Adrenal gland (tissue), 5 donors: ENCODE measurements around the gene BGN.

Experiments used
- POLR2A ChIP-seq, 2 donors: fragments of 450-650 bp; IDR thresholded peaks; one replicate each; pipeline ENCODE4 v1.6.1; 2017; ENCODE audit warnings: antibody characterized with exemption in 2 of 2, mild to moderate bottlenecking in 2 of 2, moderate library complexity in 1 of 2
- TF ChIP-seq, protein P1 (sequence below), 6 experiments: fragments of 450-650 bp in 4 of 6; fragments of 200-600 bp in 2 of 6; sonication (generic) in 1 of 6; IDR thresholded peaks; 1 replicate in 5 of 6; 2 replicates in 1 of 6; pipeline versions ENCODE4 v1.5.1 to v1.8.0; 2016 to 2021; ENCODE audit warnings: antibody characterized with exemption in 6 of 6, mild to moderate bottlenecking in 2 of 6, moderate library complexity in 1 of 6
- donor health status: DM: no; HTN: no; CAD: no.

DNA sequence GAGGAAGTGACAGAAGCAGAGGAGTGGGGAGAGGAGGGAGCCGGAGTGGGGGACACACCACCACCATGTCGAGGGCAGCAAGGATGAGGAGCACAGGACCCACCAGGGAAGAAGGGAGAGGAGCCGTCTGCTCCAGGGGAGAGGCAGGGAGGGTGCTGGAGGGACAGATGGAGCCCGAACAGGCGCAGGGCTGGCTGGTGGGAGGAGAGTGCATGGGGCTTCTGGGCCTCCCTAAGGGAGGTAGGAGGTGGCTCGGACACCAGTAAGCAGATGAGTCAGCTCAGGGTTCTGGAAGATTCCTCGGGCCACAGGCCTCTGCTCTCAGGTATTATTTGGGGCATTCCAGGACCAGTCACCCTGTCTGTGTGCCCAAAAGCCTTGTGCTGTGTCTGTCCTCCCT is 52.4 kb downstream of the BGN start:
- TF ChIP-seq, protein P1, sequence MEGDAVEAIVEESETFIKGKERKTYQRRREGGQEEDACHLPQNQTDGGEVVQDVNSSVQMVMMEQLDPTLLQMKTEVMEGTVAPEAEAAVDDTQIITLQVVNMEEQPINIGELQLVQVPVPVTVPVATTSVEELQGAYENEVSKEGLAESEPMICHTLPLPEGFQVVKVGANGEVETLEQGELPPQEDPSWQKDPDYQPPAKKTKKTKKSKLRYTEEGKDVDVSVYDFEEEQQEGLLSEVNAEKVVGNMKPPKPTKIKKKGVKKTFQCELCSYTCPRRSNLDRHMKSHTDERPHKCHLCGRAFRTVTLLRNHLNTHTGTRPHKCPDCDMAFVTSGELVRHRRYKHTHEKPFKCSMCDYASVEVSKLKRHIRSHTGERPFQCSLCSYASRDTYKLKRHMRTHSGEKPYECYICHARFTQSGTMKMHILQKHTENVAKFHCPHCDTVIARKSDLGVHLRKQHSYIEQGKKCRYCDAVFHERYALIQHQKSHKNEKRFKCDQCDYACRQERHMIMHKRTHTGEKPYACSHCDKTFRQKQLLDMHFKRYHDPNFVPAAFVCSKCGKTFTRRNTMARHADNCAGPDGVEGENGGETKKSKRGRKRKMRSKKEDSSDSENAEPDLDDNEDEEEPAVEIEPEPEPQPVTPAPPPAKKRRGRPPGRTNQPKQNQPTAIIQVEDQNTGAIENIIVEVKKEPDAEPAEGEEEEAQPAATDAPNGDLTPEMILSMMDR (IDR thresholded peaks at IDR 0.05), result no peak
- no peak for TF ChIP-seq POLR2A (IDR thresholded peaks at IDR 0.05)
